Measurements from ENCODE around the gene ROBO2.

The ROBO2 gene

GRCh38 chr3:77051591-77051990 lies 11.7 kb downstream of the ROBO2 start:
- H3K9me3 ChIP-seq (ENCODE audit: control insufficient read depth, low read length) = no peaks in the 10 kb centered on the region
- H3K27ac ChIP-seq (ENCODE audit: insufficient read depth, low read length, poor library complexity, severe bottlenecking) = no peak overlapping the region
- H3K27me3 ChIP-seq (replicated peaks; ENCODE audit: control insufficient read depth, insufficient read depth, low read length, poor library complexity, severe bottlenecking) = no peaks in the 10 kb centered on the region
- H3K4me1 ChIP-seq (ENCODE audit: control insufficient read depth, insufficient read depth, low read length, poor library complexity, severe bottlenecking) = no peaks in the 10 kb centered on the region
- DNase-seq = no peak
- H3K4me3 ChIP-seq (ENCODE audit: insufficient read depth, low read depth, low read length, poor library complexity, severe bottlenecking) = no peak overlapping the region
- no peaks in the 10 kb centered on the region for H3K36me3 ChIP-seq (ENCODE audit: control insufficient read depth, insufficient read depth, low read length)

GRCh38 chr3:77052051-77052501 lies 12.2 kb downstream of the ROBO2 start:
- H3K27ac ChIP-seq (ENCODE audit: insufficient read depth, low read length, poor library complexity, severe bottlenecking) = no peak overlapping the region
- DNase-seq = no peak
- H3K9me3 ChIP-seq (ENCODE audit: control insufficient read depth, low read length) = no peaks in the 10 kb centered on the region
- H3K4me1 ChIP-seq (ENCODE audit: control insufficient read depth, insufficient read depth, low read length, poor library complexity, severe bottlenecking) = no peaks in the 10 kb centered on the region
- no peak overlapping the region for H3K4me3 ChIP-seq (ENCODE audit: insufficient read depth, low read depth, low read length, poor library complexity, severe bottlenecking)
- H3K36me3 ChIP-seq (ENCODE audit: control insufficient read depth, insufficient read depth, low read length) = no peaks in the 10 kb centered on the region
- no peaks in the 10 kb centered on the region for H3K27me3 ChIP-seq (replicated peaks; ENCODE audit: control insufficient read depth, insufficient read depth, low read length, poor library complexity, severe bottlenecking)

GRCh38 chr3:77052733-77053670 lies 13.1 kb downstream of the ROBO2 start:
- Histone ChIP-seq H3K9me3 (ENCODE audit: control insufficient read depth, low read length) (no peaks in the 10 kb centered on the region), H3K4me1 (ENCODE audit: control insufficient read depth, insufficient read depth, low read length, poor library complexity, severe bottlenecking) (no peaks in the 10 kb centered on the region)

GRCh38 chr3:77053795-77054194 lies 13.9 kb downstream of the ROBO2 start:
- Histone ChIP-seq H3K27me3 (replicated peaks; ENCODE audit: control insufficient read depth, insufficient read depth, low read length, poor library complexity, severe bottlenecking) (no peaks in the 10 kb centered on the region), H3K4me3 (ENCODE audit: insufficient read depth, low read depth, low read length, poor library complexity, severe bottlenecking) (no peak overlapping the region), H3K36me3 (ENCODE audit: control insufficient read depth, insufficient read depth, low read length) (no peaks in the 10 kb centered on the region), H3K27ac (ENCODE audit: insufficient read depth, low read length, poor library complexity, severe bottlenecking) (no peak overlapping the region), H3K4me1 (ENCODE audit: control insufficient read depth, insufficient read depth, low read length, poor library complexity, severe bottlenecking) (no peaks in the 10 kb centered on the region), H3K9me3 (ENCODE audit: control insufficient read depth, low read length) (no peaks in the 10 kb centered on the region)
- no peak for DNase-seq

More at GRCh38 chr3:77052733-77053670, 13.1 kb downstream of the ROBO2 start:
- Histone ChIP-seq H3K4me3 (ENCODE audit: insufficient read depth, low read depth, low read length, poor library complexity, severe bottlenecking) (no peak overlapping the region), H3K27me3 (replicated peaks; ENCODE audit: control insufficient read depth, insufficient read depth, low read length, poor library complexity, severe bottlenecking) (no peaks in the 10 kb centered on the region), H3K27ac (ENCODE audit: insufficient read depth, low read length, poor library complexity, severe bottlenecking) (no peak overlapping the region), H3K36me3 (ENCODE audit: control insufficient read depth, insufficient read depth, low read length) (no peaks in the 10 kb centered on the region)
- DNase-seq = no peak

- Histone ChIP-seq H3K4me1 (ENCODE audit: control insufficient read depth, insufficient read depth, low read length, poor library complexity, severe bottlenecking) (no peaks in the 10 kb centered on the region), H3K9me3 (ENCODE audit: control insufficient read depth, low read length) (no peaks in the 10 kb centered on the region), H3K4me3 (ENCODE audit: insufficient read depth, low read depth, low read length, poor library complexity, severe bottlenecking) (no peak overlapping the region), H3K27me3 (replicated peaks; ENCODE audit: control insufficient read depth, insufficient read depth, low read length, poor library complexity, severe bottlenecking) (no peaks in the 10 kb centered on the region), H3K27ac (ENCODE audit: insufficient read depth, low read length, poor library complexity, severe bottlenecking) (no peak overlapping the region), H3K36me3 (ENCODE audit: control insufficient read depth, insufficient read depth, low read length) (no peaks in the 10 kb centered on the region)
- no peak for DNase-seq
Measured at GRCh38 chr3:77055841-77056341, 16.0 kb downstream of the ROBO2 start.

- Histone ChIP-seq H3K4me1 (ENCODE audit: control insufficient read depth, insufficient read depth, low read length, poor library complexity, severe bottlenecking) (no peaks in the 10 kb centered on the region), H3K36me3 (ENCODE audit: control insufficient read depth, insufficient read depth, low read length) (no peaks in the 10 kb centered on the region), H3K27ac (ENCODE audit: insufficient read depth, low read length, poor library complexity, severe bottlenecking) (no peak overlapping the region), H3K27me3 (replicated peaks; ENCODE audit: control insufficient read depth, insufficient read depth, low read length, poor library complexity, severe bottlenecking) (no peaks in the 10 kb centered on the region), H3K4me3 (ENCODE audit: insufficient read depth, low read depth, low read length, poor library complexity, severe bottlenecking) (no peak overlapping the region), H3K9me3 (ENCODE audit: control insufficient read depth, low read length) (no peaks in the 10 kb centered on the region)
- DNase-seq = no peak
Measured at GRCh38 chr3:77059354-77059753, 19.5 kb downstream of the ROBO2 start.

GRCh38 chr3:77063423-77063822 lies 23.5 kb downstream of the ROBO2 start:
- Histone ChIP-seq H3K36me3 (ENCODE audit: control insufficient read depth, insufficient read depth, low read length) (no peaks in the 10 kb centered on the region), H3K4me1 (ENCODE audit: control insufficient read depth, insufficient read depth, low read length, poor library complexity, severe bottlenecking) (no peaks in the 10 kb centered on the region), H3K27me3 (replicated peaks; ENCODE audit: control insufficient read depth, insufficient read depth, low read length, poor library complexity, severe bottlenecking) (no peaks in the 10 kb centered on the region), H3K27ac (ENCODE audit: insufficient read depth, low read length, poor library complexity, severe bottlenecking) (no peak overlapping the region), H3K9me3 (ENCODE audit: control insufficient read depth, low read length) (no peaks in the 10 kb centered on the region), H3K4me3 (ENCODE audit: insufficient read depth, low read depth, low read length, poor library complexity, severe bottlenecking) (no peak overlapping the region)
- no peak for DNase-seq

GRCh38 chr3:77065750-77066149 lies 25.9 kb downstream of the ROBO2 start:
- H3K36me3 ChIP-seq (ENCODE audit: control insufficient read depth, insufficient read depth, low read length) = no peaks in the 10 kb centered on the region
- no peak for DNase-seq
- no peak overlapping the region for H3K4me3 ChIP-seq (ENCODE audit: insufficient read depth, low read depth, low read length, poor library complexity, severe bottlenecking)
- H3K9me3 ChIP-seq (ENCODE audit: control insufficient read depth, low read length) = no peaks in the 10 kb centered on the region
- no peaks in the 10 kb centered on the region for H3K4me1 ChIP-seq (ENCODE audit: control insufficient read depth, insufficient read depth, low read length, poor library complexity, severe bottlenecking)
- H3K27me3 ChIP-seq (replicated peaks; ENCODE audit: control insufficient read depth, insufficient read depth, low read length, poor library complexity, severe bottlenecking) = no peaks in the 10 kb centered on the region
- H3K27ac ChIP-seq (ENCODE audit: insufficient read depth, low read length, poor library complexity, severe bottlenecking) = no peak overlapping the region

GRCh38 chr3:77066829-77067228 lies 26.9 kb downstream of the ROBO2 start:
- Histone ChIP-seq H3K4me1 (ENCODE audit: control insufficient read depth, insufficient read depth, low read length, poor library complexity, severe bottlenecking) (no peaks in the 10 kb centered on the region), H3K9me3 (ENCODE audit: control insufficient read depth, low read length) (no peaks in the 10 kb centered on the region), H3K27me3 (replicated peaks; ENCODE audit: control insufficient read depth, insufficient read depth, low read length, poor library complexity, severe bottlenecking) (no peaks in the 10 kb centered on the region)

DNA sequence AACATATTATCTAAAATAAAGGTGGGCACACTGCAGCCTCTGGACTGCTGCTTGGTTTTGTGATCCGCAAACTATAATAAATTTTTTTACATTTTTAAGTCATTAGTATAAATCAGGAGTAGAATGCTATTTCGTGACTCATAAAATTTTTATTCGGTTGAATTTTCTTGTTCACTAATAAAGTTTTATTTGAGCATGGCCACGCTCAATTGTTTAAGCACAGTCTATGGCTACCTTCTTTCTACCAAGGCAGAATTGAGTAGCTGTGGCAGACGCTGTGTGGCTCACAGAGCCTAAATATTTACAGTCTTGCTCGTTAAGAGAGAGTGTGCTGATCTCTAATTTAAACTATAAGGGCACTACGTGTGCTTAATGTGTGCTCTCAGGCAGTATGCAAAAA lies 28.9 kb downstream of the ROBO2 start:
- no peaks in the 10 kb centered on the region for H3K36me3 ChIP-seq (ENCODE audit: control insufficient read depth, insufficient read depth, low read length)
- H3K4me1 ChIP-seq (ENCODE audit: control insufficient read depth, insufficient read depth, low read length, poor library complexity, severe bottlenecking) = no peaks in the 10 kb centered on the region
- no peak for DNase-seq
- no peaks in the 10 kb centered on the region for H3K9me3 ChIP-seq (ENCODE audit: control insufficient read depth, low read length)
- H3K4me3 ChIP-seq (ENCODE audit: insufficient read depth, low read depth, low read length, poor library complexity, severe bottlenecking) = no peak overlapping the region
- H3K27ac ChIP-seq (ENCODE audit: insufficient read depth, low read length, poor library complexity, severe bottlenecking) = no peak overlapping the region
- no peaks in the 10 kb centered on the region for H3K27me3 ChIP-seq (replicated peaks; ENCODE audit: control insufficient read depth, insufficient read depth, low read length, poor library complexity, severe bottlenecking)

More at GRCh38 chr3:77066829-77067228, 26.9 kb downstream of the ROBO2 start:
- no peaks in the 10 kb centered on the region for H3K36me3 ChIP-seq (ENCODE audit: control insufficient read depth, insufficient read depth, low read length)
- no peak for DNase-seq
- no peak overlapping the region for H3K4me3 ChIP-seq (ENCODE audit: insufficient read depth, low read depth, low read length, poor library complexity, severe bottlenecking)
- H3K27ac ChIP-seq (ENCODE audit: insufficient read depth, low read length, poor library complexity, severe bottlenecking) = no peak overlapping the region
